ENCODE results near the gene RNASET2.

The RNASET2 gene

DNA sequence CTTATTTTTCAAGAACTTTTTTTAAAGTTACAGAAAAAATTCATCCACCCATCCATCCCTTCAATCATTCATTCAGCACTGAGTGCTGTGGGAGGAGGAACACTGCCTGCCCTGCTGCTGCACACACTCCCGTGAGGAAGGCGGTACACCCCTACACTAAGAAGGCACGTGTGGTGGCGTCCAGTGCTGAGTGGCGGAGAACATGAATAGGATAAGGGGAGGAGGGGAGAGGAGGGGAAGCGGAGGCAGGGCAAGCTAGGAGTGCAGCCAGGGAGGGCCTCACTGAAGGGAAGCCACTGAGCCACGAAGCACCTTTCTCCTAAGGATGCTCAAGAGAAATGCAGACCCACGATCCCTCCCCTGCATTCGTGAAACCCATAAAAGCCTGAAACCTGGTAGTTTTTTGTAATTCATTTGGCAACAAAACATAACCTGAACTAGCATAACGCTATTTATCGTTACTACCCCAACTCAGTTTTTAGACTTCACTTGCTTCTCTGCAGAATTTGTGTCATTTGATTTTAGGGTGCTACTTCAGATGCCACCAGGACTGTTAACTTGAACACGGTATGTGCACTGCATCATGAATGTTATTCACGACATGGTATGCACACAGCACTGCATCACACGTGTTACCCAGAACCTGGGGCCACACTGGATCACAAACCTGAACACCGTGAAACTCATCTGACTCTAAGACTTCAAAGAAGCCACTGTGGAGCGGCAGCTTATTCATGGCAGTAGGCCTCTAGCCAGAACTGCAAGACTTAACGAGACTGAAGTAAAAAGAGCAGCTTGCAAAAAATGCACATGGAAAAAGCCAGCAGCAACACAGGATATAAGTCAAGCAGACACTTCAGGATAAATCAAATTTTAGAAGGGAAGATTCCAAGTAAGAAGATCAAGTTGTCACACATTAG lies 3.5 kb downstream of the RNASET2 start:
- TF ChIP-seq FOXP2 (optimal IDR thresholded peaks at IDR 0.05; ENCODE audit: borderline replicate concordance, extremely low read depth, extremely low read length, insufficient read depth) = no peak
- TF ChIP-seq, protein P1, sequence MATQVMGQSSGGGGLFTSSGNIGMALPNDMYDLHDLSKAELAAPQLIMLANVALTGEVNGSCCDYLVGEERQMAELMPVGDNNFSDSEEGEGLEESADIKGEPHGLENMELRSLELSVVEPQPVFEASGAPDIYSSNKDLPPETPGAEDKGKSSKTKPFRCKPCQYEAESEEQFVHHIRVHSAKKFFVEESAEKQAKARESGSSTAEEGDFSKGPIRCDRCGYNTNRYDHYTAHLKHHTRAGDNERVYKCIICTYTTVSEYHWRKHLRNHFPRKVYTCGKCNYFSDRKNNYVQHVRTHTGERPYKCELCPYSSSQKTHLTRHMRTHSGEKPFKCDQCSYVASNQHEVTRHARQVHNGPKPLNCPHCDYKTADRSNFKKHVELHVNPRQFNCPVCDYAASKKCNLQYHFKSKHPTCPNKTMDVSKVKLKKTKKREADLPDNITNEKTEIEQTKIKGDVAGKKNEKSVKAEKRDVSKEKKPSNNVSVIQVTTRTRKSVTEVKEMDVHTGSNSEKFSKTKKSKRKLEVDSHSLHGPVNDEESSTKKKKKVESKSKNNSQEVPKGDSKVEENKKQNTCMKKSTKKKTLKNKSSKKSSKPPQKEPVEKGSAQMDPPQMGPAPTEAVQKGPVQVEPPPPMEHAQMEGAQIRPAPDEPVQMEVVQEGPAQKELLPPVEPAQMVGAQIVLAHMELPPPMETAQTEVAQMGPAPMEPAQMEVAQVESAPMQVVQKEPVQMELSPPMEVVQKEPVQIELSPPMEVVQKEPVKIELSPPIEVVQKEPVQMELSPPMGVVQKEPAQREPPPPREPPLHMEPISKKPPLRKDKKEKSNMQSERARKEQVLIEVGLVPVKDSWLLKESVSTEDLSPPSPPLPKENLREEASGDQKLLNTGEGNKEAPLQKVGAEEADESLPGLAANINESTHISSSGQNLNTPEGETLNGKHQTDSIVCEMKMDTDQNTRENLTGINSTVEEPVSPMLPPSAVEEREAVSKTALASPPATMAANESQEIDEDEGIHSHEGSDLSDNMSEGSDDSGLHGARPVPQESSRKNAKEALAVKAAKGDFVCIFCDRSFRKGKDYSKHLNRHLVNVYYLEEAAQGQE (IDR thresholded peaks at IDR 0.05; ENCODE audit: insufficient read depth in 1 of 2, low read depth in 2 of 2, low read length in 2 of 2) = no peak

DNA sequence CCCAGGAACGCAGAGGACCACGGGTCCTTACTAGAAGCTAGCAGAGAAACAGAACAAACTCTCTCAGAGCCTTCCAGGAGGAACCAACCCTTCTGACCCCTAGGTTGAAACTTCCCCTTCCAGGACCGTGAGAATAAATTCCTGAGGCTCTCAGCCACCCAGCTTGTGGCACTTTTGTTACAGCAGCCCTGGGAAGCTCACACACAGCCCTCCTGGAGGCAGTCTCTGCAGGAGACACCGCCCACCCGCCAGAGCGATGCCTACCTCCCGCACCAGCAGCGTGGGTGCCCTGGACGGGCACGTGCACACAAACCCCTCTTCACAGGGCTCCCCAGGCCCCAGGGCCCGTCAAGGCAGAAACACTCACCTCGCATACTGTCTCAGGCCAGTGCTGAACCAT lies 4.2 kb downstream of the RNASET2 start:
- no peak for TF ChIP-seq SIN3A (IDR thresholded peaks at IDR 0.05; ENCODE audit: borderline replicate concordance, insufficient read depth, low read length)
- TF ChIP-seq FOXP2 (optimal IDR thresholded peaks at IDR 0.05; ENCODE audit: borderline replicate concordance, extremely low read depth, extremely low read length, insufficient read depth) = no peak
- TF ChIP-seq, protein P1 (IDR thresholded peaks at IDR 0.05; ENCODE audit: insufficient read depth in 1 of 2, low read depth in 2 of 2, low read length in 2 of 2) = no peak
- TF ChIP-seq POLR2AphosphoS5 (IDR thresholded peaks at IDR 0.05; ENCODE audit: low read depth, low read length) = no peak
- no peak for TF ChIP-seq TAF1 (IDR thresholded peaks at IDR 0.05; ENCODE audit: borderline replicate concordance, insufficient read depth, low read length)

DNA sequence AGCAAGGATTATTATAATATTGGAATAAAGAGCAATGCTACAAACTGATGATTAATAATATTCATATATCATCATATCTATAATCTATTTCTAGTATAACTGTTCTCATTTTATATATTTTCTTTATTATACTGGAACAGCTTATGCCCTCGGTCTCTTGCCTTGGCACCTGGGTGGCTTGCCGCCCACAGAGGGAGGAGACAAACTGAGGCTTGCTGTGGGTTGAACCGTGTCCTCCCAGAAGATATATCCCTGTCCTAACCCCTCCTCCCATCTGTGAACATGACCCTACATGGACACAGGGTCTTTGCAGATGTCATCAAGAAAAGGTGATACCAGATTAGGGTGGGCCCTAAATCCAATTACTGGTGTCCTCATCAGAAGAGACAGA lies 4.7 kb downstream of the RNASET2 start:
- TF ChIP-seq FOXP2 (optimal IDR thresholded peaks at IDR 0.05; ENCODE audit: borderline replicate concordance, extremely low read depth, extremely low read length, insufficient read depth) = no peak
- TF ChIP-seq POLR2AphosphoS5 (IDR thresholded peaks at IDR 0.05; ENCODE audit: low read depth, low read length) = no peak
- TF ChIP-seq TAF1 (IDR thresholded peaks at IDR 0.05; ENCODE audit: borderline replicate concordance, insufficient read depth, low read length) = no peak
- TF ChIP-seq, protein P1 (IDR thresholded peaks at IDR 0.05; ENCODE audit: insufficient read depth in 1 of 2, low read depth in 2 of 2, low read length in 2 of 2) = no peak
- TF ChIP-seq SIN3A (IDR thresholded peaks at IDR 0.05; ENCODE audit: borderline replicate concordance, insufficient read depth, low read length) = no peak

DNA sequence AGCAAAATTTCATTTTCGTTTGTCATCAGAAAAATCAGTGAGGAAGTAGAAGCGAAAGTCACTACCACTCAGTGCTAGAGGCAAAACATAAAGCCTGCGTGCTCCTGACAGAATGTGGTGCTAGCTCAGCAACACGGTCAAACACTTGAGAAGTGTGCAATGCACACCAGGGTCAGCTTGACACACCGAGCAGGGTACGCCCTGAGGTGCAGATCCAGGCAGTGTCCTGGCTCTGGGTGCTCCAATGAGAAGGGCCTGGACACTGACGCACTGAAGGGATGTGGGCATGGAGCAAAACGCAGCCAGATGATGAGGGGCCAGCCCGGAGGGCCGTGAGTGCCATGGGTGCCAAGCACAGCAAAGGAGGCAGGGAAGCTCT lies 5.9 kb downstream of the RNASET2 start:
- TF ChIP-seq FOXP2 (optimal IDR thresholded peaks at IDR 0.05; ENCODE audit: borderline replicate concordance, extremely low read depth, extremely low read length, insufficient read depth) = no peak
- TF ChIP-seq POLR2AphosphoS5 (IDR thresholded peaks at IDR 0.05; ENCODE audit: low read depth, low read length) = no peak
- TF ChIP-seq TAF1 (IDR thresholded peaks at IDR 0.05; ENCODE audit: borderline replicate concordance, insufficient read depth, low read length) = no peak
- TF ChIP-seq, protein P1 (IDR thresholded peaks at IDR 0.05; ENCODE audit: insufficient read depth in 1 of 2, low read depth in 2 of 2, low read length in 2 of 2) = no peak
- no peak for TF ChIP-seq SIN3A (IDR thresholded peaks at IDR 0.05; ENCODE audit: borderline replicate concordance, insufficient read depth, low read length)
